MCF 10A (cell line): Measurements from ENCODE around the gene ABCC9. TPM values are rescaled to one million over a fixed set of nuclear protein-coding genes. Genes with fewer than 3 reads are reported as not detected.

ENCODE experiments used
- BruUV-seq: library from RNA; stranded (reverse); fragments of 400-500 nt; replicated peaks from 2 replicates; lab custom pipeline; 2021; lab: Mats Ljungman, UMichigan
- CTCF ChIA-PET: fragments of 300-600 bp; sonication (Branson Sonifier 250); formaldehyde crosslinking; extraction: SDS; loops from one replicate; lab custom pipeline; 2021; ENCODE audit warnings: antibody characterized with exemption, inconsistent platforms; lab: Yijun Ruan, JAX
- POLR2A ChIA-PET: fragments of 300-600, 350-650 bp; sonication (Branson Sonifier 250); formaldehyde crosslinking; extraction: SDS; loops from one replicate; lab custom pipeline; 2020; ENCODE audit warnings: antibody characterized with exemption, inconsistent platforms; lab: Yijun Ruan, JAX
- DNase-seq: peaks from one replicate; pipeline ENCODE4 v3.0.0-alpha.2; 2018; ENCODE audit not compliant: unreplicated experiment
- H3K27ac Mint-ChIP-seq: one replicate; pipeline ENCODE4 v1.8.0; 2022; ENCODE audit warnings: mild to moderate bottlenecking, low read depth, mixed read lengths; ENCODE audit not compliant: unreplicated experiment
- H3K27me3 Mint-ChIP-seq: one replicate; pipeline ENCODE4 v1.8.0; 2022; ENCODE audit warnings: mixed read lengths; ENCODE audit not compliant: insufficient read depth, unreplicated experiment
- H3K36me3 Mint-ChIP-seq: one replicate; pipeline ENCODE4 v1.8.0; 2022; ENCODE audit warnings: mild to moderate bottlenecking, moderate library complexity, mixed read lengths; ENCODE audit not compliant: insufficient read depth, unreplicated experiment
- H3K4me1 Mint-ChIP-seq: one replicate; pipeline ENCODE4 v1.8.0; 2022; ENCODE audit warnings: mixed read lengths; ENCODE audit not compliant: insufficient read depth, unreplicated experiment
- H3K4me3 Mint-ChIP-seq: one replicate; pipeline ENCODE4 v1.8.0; 2022; ENCODE audit warnings: mild to moderate bottlenecking, moderate library complexity, mixed read lengths; ENCODE audit not compliant: unreplicated experiment
- H3K9me3 Mint-ChIP-seq: one replicate; pipeline ENCODE4 v1.8.0; 2022; ENCODE audit warnings: mixed read lengths; ENCODE audit not compliant: unreplicated experiment
- intact Hi-C: fragments of 100-400 bp; cut with micrococcal nuclease; formaldehyde crosslinking; loops from 2 replicates; pipeline ENCODE4 v1.14.1; 2022
- total RNA-seq: library from RNA; stranded (reverse); gene quantifications from 2 replicates; pipeline ENCODE4 v1.2.3, GENCODE V29; 2022
- TF ChIP-seq, protein P1 (sequence below): fragments of 200-600 bp; IDR thresholded peaks from one replicate; pipeline ENCODE4 v1.8.0; 2022; ENCODE audit warnings: antibody characterized with exemption, mild to moderate bottlenecking; ENCODE audit not compliant: unreplicated experiment

ABCC9 gene
- total RNA-seq, 1 experiment from 2014 or later = 0.12 TPM

DNA sequence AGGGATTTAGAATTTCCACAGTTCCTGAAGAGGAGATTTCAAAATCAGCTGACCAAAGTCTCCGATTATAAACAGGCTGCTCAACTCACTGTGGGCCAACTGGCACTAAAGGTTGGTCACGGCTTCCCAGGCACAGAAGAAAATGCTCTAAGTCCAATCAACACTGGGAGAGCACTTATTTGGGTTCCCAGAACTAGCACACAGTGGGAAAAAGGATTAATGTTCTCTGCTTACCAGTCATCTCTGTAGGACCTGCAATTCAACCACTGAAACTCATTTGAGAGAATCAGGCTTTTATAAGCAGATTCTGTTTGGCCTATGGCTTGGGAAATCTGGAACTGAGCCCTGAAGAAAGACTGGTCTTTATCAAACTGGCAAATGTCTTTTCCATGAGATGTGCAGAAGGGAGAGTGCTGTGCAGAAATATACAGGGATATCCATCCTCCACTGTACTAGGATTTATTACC lies 49.4 kb downstream of the ABCC9 start:
- no peaks in the 10 kb centered on the region for H3K4me1 Mint-ChIP-seq
- CTCF ChIA-PET = no interaction called here

DNA sequence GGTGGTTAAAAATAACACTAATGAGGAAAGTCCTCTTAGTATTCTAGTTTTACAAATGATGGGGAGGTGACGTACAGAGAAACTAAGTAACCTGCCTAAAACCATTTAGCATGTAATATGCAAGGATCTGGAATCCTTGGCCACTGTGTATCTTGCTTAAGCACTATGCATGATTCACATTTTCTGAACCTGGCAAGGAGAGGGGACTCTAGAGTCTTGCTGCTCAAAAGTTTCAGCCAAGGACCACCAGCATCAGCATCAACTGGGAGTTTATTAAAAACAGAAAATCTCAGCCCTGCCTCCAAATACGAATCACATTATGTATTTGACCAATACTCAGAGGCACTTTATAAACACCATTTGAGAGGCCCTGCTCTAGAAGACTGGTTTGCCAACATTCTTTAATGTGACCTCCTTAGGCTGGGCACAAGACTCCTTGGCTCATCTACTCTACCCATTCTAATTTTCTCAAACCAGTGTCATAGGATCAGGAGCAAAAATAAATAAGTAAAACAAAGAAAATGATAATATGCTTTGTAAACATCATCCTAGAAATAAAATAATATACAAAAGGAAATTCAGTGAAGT lies 52.9 kb downstream of the ABCC9 start:
- intact Hi-C loops = no loop called here
- BruUV-seq = no TSS peak
- Mint-ChIP-seq H3K4me3 (no peak overlapping the region), H3K9me3 (peaks cover 18% of the 10 kb centered on the region), H3K27ac (no peak overlapping the region), H3K27me3 (no peaks in the 10 kb centered on the region), H3K36me3 (no peaks in the 10 kb centered on the region), H3K4me1 (no peaks in the 10 kb centered on the region)
- TF ChIP-seq, protein P1, sequence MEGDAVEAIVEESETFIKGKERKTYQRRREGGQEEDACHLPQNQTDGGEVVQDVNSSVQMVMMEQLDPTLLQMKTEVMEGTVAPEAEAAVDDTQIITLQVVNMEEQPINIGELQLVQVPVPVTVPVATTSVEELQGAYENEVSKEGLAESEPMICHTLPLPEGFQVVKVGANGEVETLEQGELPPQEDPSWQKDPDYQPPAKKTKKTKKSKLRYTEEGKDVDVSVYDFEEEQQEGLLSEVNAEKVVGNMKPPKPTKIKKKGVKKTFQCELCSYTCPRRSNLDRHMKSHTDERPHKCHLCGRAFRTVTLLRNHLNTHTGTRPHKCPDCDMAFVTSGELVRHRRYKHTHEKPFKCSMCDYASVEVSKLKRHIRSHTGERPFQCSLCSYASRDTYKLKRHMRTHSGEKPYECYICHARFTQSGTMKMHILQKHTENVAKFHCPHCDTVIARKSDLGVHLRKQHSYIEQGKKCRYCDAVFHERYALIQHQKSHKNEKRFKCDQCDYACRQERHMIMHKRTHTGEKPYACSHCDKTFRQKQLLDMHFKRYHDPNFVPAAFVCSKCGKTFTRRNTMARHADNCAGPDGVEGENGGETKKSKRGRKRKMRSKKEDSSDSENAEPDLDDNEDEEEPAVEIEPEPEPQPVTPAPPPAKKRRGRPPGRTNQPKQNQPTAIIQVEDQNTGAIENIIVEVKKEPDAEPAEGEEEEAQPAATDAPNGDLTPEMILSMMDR = no peak
- ChIA-PET POLR2A (no interaction called here), CTCF (interaction anchor here (1.8 kb wide), 1 partner anchor 9 kb away, joined by 3 read pairs; no protein-coding TSS in a partner anchor)
- no peak for DNase-seq

More for the DNA sequence above, 49.4 kb downstream of the ABCC9 start:
- TF ChIP-seq, protein P1 = no peak
- H3K27ac Mint-ChIP-seq = no peak overlapping the region
- H3K27me3 Mint-ChIP-seq = no peaks in the 10 kb centered on the region
- intact Hi-C loops = no loop called here
- no peaks in the 10 kb centered on the region for H3K36me3 Mint-ChIP-seq
- DNase-seq = no peak
- H3K9me3 Mint-ChIP-seq = peaks cover 9% of the 10 kb centered on the region
- H3K4me3 Mint-ChIP-seq = no peak overlapping the region
- POLR2A ChIA-PET = no interaction called here
- BruUV-seq = no TSS peak

DNA sequence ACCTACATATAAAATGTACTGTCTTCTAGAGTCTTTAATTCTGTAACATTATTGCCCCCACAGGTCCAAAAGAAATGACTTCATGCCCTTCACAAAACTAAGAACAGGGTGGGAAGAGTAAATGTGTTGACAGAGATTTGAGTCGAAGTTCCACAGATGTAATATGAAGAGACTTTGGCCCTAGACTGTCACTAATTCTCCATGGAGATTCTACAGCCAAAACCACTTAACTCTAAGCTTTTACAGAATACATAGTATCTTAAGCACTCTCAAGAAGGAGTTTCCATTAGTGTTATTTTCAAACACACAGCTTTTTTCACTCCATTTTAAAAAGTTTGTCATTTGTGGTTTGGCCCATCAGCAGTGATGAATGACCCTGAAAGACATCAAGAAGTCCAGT lies 56.3 kb downstream of the ABCC9 start:
- intact Hi-C loops = no loop called here
- Mint-ChIP-seq H3K36me3 (no peaks in the 10 kb centered on the region), H3K27me3 (no peaks in the 10 kb centered on the region), H3K4me3 (no peak overlapping the region), H3K9me3 (peaks cover 10% of the 10 kb centered on the region), H3K27ac (no peak overlapping the region), H3K4me1 (peaks cover 5% of the 10 kb centered on the region)
- no peak for DNase-seq
- POLR2A ChIA-PET = no interaction called here
- TF ChIP-seq, protein P1 = no peak
- CTCF ChIA-PET = no interaction called here
- no TSS peak for BruUV-seq

DNA sequence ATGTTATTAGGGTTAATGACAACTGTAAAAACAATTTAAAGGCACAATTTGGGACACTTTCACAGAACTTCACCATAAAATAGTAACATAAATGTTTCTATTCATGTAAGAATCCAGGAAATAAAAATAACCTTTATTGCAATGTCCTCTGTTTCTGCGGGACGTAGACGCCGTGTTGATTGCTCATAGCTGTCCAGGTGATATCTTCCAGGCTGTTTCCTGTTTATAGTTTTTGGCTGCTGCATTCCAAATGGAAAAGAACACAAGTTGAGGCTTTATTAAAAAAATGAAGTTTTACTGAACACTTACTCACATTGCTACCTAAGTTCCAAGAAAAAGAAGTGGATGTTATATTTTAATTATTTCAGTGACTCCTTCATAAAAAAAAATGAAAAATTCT lies 58.6 kb downstream of the ABCC9 start:
- no TSS peak for BruUV-seq
- intact Hi-C loops = no loop called here
- POLR2A ChIA-PET = no interaction called here
- no peak for DNase-seq
- TF ChIP-seq, protein P1 = no peak
- CTCF ChIA-PET = interaction anchor here (0.7 kb wide), 1 partner anchor 929 kb away, joined by 4 read pairs; no protein-coding TSS in a partner anchor
- Mint-ChIP-seq H3K4me1 (peaks cover 18% of the 10 kb centered on the region), H3K4me3 (no peak overlapping the region), H3K36me3 (no peaks in the 10 kb centered on the region), H3K9me3 (peaks cover 10% of the 10 kb centered on the region), H3K27me3 (no peaks in the 10 kb centered on the region), H3K27ac (no peak overlapping the region)
